HG02885 (cell line): ENCODE measurements around the gene MBOAT1.

Experiments used
- ATAC-seq: cut with Tn5 transposase; IDR thresholded peaks from one replicate; pipeline ENCODE4 v1.9.1; 2021; ENCODE audit warnings: mild to moderate bottlenecking; ENCODE audit not compliant: unreplicated experiment, poor library complexity

MBOAT1 gene

DNA sequence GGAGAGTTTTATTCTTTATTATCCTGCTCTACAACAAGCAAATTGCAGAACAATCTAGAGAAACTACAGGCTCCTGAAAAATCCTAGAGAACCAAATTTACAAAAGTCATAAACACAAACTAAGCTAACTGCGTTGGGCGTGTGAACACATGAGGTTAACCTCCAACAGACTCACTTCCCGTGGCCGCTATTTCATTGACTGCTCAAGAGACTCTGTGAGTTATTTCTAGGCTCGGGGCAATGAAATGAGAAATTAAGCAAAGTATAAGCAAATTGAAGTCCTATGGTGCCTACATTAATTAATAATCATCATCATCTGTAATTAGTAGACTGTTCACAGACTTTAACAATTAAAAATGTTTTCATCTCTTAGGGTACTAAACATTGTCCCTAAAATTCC lies 100.0 kb downstream of the MBOAT1 start:
- ATAC-seq = no peak

DNA sequence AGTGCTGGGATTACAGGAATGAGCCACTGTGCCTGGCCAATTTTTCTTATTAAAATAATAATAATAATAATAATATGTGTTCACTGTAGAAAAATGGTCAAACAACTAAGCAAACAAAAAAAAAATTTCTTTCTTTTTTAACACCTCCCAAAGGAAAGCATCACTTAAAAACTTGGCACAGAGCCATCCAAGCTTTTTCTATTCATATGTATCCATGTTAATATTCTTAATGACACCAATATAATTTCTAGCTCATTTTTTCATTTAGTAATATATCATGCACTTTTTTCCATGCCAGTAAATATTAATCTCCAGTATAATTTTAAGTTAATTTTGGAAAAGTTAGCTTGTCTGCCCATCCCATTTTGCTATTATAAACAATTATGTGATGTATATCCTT lies 101.8 kb downstream of the MBOAT1 start:
- ATAC-seq = no peak

DNA sequence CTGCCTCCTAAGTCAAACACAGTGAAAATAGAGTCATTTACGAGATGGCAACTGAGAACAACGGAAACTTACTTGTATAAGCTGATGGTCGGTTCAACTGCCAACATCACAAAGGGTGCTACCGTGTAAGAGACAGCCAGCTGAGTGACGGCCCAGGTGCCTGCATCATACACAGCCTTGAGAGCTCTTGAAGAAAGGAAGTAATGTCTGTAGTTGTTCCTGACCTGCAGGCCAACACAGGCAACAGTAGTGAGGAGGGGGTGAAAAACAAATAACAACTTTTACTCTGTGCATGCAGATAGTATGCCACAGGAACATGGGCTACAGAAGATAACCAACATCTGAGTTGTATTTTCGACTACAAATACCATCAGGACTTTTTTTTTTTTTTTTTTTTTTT lies 102.7 kb downstream of the MBOAT1 start:
- no peak for ATAC-seq

DNA sequence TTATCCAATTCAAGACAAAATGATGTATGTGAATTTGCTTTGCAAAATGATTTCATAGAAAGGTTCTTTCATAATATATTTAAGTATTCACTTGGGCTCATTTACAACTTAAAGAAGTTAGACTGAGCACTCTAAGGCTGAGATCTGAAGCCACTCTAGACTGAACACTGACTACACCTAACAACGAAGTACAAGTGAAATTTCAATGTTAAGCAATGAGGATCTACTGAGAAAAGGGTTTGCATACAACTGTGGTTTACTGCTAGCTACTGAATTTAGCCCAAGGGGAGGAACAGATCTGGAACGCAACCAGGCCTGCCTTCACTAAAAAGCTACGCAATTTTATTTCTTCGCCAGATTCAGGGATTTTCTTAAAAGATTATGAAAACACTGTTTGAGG lies 106.4 kb downstream of the MBOAT1 start:
- no peak for ATAC-seq

DNA sequence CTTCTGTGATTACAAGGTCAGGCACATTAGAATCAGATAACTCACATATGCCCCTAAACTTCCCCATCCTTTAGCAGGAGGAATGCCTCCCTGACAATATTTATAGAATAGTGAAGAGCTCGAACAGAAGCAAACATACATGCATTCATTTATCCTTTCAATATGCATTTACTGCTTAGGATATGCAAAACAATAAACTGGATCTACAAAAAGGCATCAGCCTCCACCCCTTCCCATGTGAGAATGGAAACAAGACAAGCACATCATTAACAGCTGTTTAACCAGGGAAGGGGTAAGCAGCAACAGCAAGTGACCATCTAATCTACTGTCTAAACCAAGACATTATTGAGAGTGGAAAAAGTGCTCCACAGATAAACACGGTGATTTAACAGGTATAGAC lies 107.6 kb downstream of the MBOAT1 start:
- ATAC-seq = no peak

DNA sequence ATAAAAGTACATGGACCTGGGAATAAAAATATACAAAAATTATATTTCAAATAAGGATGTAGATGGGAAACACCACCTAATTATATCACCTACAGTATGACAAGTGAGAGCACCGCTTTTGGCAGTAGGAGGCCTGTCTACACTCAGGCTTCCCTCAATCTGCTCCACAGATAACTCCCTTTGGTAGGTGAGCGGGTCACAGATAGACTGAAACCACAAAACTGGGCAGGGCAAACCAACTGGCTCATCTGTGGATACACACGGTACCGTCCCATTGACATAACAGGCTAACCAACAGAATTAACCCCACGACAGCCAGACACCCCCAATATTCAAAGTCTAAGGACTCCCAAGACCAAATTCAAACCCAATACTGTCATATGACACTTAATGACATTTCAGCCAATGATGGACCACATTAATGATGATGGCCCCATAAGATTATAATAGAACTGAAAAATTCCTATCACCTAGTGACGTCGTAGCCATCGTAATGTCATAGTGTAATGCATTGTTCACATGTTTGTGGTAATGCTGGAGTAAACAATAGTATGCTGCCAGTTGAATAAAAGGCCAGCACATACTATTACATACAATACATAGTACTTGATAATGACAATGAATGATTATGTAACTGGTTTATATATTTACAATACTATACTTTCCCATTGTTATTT lies 109.7 kb downstream of the MBOAT1 start:
- no peak for ATAC-seq

DNA sequence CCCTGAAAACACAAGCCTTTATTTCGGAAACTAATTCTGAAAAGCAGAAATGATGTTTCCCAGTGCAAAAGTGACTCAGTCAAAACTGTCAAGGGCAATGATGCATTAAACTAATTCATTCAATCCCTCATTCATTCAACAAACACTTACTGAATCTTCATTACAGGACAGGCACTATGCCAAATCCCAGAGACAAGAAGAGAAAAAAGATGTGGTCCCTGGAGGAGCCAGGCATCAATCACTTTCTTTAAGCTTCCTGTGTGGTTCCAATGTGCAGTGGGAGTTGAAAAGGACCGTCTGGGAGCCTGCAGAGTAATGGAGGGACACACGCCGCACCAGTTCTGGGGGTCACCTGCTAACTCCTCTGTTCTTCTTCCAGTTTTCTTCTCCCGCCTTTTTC lies 113.1 kb downstream of the MBOAT1 start:
- ATAC-seq = no peak

DNA sequence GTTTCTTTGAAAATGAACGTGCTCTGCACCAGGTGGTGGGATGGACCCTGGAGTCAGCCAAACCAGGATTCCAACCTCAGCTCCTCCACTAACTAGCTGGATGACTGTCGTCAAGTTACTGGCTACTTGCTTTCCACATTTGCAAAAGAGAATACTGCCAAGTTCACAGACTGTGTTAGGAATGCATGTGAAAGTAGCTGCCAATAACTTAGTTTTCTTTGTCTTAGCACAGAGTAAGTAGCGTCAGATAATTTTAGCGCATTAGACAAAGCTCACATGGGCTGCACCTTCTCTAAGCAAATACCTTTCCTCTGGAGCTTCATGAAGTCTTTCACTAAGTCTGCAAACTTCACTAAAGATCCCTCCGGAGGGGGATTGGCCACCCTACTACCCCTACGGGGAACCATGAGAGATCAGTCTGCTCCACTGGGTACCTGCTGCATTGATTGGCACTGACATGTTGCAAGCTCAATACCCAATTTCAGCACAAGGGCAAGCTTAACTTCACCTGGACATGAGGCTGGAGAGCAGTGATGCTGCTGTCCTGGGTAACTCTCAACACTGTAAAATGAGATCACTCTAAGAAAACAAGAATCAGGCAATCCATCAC lies 113.9 kb downstream of the MBOAT1 start:
- no peak for ATAC-seq

DNA sequence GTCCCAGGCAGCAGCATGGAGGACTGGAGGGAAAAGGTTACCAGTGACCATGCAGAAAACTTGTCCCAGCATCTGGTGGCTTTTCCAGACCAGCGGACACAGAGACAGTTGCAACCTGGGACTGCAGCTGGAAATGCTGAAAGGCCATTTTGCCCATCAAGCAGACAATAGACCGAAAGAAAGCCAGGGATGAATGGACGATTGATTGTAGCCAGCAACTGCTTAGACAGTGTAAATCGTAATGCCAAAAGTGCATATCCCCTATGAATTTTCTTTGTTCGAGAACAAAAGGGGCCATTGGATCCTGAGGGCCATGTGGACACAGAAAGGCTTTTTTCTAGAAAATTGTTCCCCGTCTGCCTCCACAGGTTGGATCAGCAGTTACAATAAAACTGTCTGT lies 115.7 kb downstream of the MBOAT1 start:
- no peak for ATAC-seq

DNA sequence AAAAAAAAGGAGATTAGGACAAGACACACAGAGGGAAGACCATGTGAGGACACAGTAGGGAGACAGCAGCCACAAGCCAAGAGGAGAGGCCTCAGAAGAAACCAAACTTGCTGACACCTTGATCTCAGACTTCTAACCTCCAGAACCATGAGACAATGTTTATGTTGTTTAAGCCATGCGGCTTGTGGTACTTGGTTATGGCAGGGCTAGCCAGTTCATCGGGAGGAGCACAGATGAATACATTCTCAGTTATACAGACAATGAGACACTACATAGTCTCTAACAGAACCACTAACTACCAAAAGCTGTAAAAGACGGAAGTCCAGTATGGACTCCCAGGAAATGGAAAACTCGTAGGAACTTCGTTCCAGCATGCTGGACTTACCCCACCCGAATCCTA lies 116.8 kb downstream of the MBOAT1 start:
- no peak for ATAC-seq

DNA sequence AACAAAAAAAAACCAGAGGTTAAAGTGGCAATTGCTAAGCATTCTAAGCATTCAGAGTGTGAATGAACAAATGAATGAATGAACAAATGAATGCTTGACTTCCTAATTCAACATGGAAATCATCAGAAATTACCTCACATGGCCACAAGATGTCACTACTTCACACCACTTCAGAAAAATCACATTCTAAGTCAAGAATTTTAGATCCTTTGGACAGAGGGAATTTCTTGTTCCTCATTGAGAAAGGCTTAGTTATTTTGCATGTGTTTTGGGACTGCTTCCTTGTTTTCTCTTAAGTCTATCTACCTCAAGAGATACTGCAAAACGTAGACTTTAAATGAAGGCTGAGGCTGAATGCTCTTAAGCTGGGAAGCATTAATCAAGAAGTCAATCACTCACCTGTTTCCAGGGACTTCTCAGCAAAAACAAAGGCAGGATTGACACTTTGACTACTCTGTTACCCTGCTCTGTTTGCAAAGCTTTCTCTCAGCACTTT lies 120.2 kb downstream of the MBOAT1 start:
- peak; percentile 64 for ATAC-seq

DNA sequence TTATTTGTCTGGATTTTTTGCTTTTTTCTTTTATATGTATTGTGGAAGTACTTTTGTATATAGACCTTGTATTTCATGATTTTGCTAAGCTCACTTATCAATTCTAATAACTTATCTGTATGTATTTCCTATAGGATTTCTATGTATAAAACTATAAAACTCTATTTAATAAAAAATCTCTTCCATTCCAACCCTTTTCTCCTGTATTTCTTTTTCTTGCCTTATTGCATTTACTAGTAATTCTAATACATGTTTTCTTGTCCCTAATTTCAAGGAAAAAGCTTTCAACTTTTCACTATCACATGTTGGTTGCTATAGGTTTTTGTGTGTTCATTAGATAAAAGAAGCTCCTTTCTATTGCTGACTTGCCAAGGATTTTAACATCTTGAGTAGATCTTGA lies 125.3 kb downstream of the MBOAT1 start:
- no peak for ATAC-seq

DNA sequence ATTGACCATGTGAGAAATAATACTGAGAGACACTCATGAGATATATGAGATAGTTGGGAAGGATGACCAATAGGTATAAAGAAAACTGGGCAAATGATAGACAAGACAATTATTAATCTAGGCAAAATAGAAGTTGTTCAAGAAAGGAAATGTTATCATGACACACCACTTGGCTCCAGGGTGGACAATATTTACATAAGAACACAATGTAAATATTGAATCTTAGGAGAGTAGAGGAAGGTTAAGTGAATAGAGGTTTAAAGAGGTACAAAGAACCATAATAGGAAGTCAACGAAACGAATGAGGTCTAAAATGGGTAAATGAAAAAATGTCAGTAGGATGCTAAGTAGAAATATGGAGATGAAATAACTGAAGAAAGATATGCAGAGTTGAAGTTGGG lies 126.5 kb downstream of the MBOAT1 start:
- ATAC-seq = no peak

DNA sequence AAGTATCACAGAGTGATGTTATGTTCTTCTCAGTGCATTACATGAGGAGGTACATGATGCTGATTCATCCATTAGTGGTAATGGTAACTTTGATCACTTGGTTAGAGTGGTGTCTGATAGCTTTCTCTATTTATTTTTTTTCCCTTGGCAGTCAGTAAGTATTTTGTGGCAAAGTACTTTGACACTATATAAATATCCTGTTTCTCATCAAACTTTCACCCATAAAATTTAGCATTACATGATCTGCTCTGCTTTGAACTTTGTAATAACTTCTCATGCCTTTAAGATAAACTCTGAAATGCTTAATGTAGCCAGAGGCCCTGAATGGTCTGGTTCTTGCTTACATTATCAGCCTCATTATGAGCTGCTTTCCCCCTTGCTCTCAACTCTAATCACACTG lies 127.9 kb downstream of the MBOAT1 start:
- ATAC-seq = no peak

DNA sequence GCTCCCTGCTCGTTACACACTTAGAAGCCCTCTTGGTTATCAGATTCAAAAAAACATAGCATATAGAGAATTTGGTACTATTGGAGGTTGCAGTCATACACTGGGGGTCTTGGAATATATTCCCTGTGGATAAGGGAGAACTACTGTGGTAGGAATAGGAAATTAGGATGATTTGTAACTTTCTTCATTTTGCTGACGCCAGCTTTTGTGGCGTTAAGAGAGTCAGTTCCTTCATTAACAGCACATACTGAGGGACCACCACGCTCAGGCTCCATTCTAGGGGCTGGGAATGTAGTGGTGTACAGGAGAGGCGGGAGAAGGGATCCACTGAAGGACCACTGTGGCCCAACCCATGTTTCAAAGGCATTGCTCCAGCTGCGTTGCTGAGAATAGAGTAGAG lies 140.3 kb downstream of the MBOAT1 start:
- ATAC-seq = no peak

DNA sequence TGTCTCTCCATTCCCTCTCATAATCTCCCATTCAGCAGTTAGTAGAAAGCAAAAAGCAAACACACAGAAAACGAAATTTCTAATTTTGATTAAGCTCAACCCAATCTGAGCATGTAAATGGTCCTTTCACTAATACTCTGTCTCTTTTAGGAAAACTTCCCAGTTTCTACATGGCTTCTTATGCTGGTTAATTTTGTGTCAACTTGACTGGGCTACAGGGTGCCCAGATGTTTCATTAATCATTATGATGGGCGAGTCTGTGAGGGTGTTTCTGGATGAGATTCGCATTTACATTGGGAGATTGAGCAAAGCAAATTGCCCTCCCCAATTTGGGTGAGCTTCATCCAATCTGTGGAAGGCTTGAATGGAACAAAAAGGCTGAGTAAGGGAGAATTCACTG lies 142.2 kb downstream of the MBOAT1 start:
- ATAC-seq = no peak

DNA sequence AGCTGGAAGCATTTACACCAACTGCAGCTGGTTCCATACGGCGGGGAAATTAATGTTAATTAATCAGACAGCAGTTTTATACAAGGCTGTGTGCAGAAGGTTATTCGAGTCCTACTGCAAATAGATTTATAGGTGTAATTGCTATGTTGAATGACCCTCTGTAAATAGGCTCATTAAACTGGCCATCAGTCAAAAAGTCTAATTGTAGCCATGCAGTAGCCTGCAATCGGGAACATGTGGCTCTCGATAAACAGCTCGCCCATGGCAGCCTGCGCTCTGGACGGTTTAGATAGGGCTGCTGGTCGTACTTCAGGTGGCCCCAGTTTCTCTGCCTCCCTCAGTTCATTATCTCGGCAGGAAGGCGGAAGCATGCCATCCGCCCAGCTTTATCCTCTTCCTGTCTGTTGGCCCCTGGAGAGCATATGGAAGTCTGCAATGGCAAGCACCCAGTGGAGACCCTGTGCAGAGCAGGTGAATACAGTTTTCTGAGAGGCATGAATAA lies 143.2 kb downstream of the MBOAT1 start:
- ATAC-seq = no peak

DNA sequence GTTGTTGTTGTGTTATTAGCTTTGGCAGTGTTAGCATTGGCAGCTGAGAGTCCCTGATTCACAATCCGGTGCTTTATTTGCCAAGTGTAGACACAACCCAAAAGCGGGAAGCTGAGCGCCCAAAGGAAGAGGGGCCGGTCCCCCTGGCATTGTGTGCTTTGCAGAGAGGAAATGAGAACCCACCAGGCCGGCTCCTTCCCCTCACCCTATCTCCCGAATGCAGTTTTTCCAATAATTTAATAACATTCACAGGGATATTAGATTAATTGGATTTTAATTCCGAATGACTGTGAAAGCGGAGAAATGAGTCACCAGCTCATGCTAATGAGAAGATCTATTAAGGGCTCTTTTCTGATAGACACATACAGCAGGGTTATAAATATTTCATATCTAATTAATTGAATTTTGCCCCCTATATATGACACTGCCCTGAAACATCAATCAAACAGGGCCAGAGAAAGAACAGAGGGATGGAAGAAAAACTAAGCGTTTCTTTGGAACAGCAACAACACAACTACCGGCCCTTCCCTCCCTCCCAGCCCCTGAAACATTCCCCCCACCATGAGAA lies 143.8 kb downstream of the MBOAT1 start:
- ATAC-seq = no peak

DNA sequence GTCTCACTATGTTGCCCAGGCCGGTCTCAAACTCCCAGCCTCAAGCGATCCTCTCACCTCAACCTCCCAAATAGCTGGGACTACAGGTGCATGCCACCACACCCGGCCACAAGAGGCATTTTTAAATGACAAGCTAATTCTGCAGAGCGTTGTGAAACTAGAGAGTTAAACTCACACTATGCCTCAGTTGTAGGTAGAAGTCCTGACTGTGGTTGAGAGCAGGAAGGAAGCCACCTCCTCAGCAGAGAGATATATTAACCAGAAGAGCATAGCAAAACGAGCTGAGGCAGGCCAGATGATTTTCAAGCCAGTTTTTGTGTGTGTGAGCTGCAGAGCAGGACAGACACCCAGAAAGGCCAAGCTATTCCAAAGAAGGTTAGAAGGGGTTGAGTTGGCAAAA lies 150.3 kb downstream of the MBOAT1 start:
- no peak for ATAC-seq

DNA sequence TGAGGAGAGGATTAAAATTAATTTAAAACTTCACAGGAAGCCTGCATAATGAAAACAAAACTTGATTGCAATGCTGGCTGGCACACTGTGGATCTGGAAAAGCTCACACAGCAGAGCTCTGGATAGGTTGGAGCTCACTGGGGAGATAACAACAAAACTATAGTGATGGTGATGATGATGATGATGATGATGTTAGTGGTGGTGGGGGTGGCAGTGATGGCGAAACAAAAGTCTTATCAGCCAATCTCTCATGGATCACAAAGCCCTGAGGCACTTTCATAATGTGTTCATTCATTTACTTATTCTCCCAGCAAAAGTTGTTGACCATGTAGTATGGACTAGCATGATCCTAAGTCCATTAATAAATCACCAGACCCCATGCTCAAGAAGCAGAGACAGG lies 152.0 kb downstream of the MBOAT1 start:
- ATAC-seq = no peak

DNA sequence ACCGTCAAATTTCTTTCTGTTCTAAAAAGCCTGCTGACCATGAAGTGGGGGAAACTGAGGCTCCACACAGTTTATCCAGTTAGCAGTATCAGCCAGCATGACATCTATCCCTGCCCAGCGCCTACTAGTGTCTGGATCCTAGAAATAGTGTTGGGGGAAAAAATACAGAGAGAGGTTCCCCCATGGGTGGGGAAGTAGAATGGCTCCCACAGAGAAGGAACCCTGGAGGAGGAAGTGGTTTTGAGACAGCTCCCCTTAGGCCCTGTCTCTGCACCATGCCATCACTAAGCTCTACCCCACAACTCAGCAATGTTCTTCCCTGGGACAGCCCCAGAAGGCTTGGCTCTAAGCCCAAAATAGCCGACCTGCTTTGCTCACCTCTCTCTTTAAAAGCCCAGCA lies 153.4 kb downstream of the MBOAT1 start:
- no peak for ATAC-seq
